Ishikawa (cell line): ENCODE measurements around the gene CLBA1.
A peak's percentile ranks its signal among the peaks of the same experiment; 100 is the strongest.

Source experiments
- CEBPB ChIP-seq: IDR thresholded peaks from 2 replicates; pipeline ENCODE4 v1.6.1; 2012
- CREB1 ChIP-seq: IDR thresholded peaks from 2 replicates; pipeline ENCODE4 v1.6.1; 2012; ENCODE audit warnings: low read depth
- EP300 ChIP-seq: IDR thresholded peaks from 2 replicates; pipeline ENCODE4 v1.6.1; 2012; ENCODE audit warnings: borderline replicate concordance
- FOXM1 ChIP-seq: IDR thresholded peaks from 2 replicates; pipeline ENCODE4 v1.6.1; 2012; ENCODE audit warnings: low read depth, borderline replicate concordance
- MAX ChIP-seq: IDR thresholded peaks from 2 replicates; pipeline ENCODE4 v1.6.1; 2012
- RAD21 ChIP-seq: IDR thresholded peaks from 2 replicates; pipeline ENCODE4 v1.6.1; 2012; ENCODE audit warnings: low read depth
- REST ChIP-seq: IDR thresholded peaks from 2 replicates; pipeline ENCODE4 v1.6.1; 2012; ENCODE audit warnings: low read depth, mild to moderate bottlenecking
- TAF1 ChIP-seq: IDR thresholded peaks from 2 replicates; pipeline ENCODE4 v1.6.1; 2012; ENCODE audit warnings: low read depth, mild to moderate bottlenecking
- YY1 ChIP-seq: IDR thresholded peaks from 2 replicates; pipeline ENCODE4 v1.6.1; 2012; ENCODE audit warnings: low read depth

GRCh38 chr14:104970231-104971068 lies 15.1 kb upstream of the CLBA1 start:
- TF ChIP-seq EP300 = peak; percentile 48; the same call in 1 of the 2 replicates
- TF ChIP-seq CREB1 = no peak
- TF ChIP-seq YY1 = no peak
- TF ChIP-seq TAF1 = no peak
- no peak for TF ChIP-seq MAX
- no peak for TF ChIP-seq RAD21
- no peak for TF ChIP-seq FOXM1
- no peak for TF ChIP-seq CEBPB
- no peak for TF ChIP-seq REST
